Left ventricle myocardium superior (tissue), 1 donor: ENCODE data around the gene ZBTB16. TPM values are rescaled to one million over a fixed set of nuclear protein-coding genes. Genes with fewer than 3 reads are reported as not detected.

Experiments
- ATAC-seq: fragments of 200-7000 bp; cut with Tn5 transposase; one replicate; pipeline ENCODE4 v1.9.1; 2020; ENCODE audit warnings: mild to moderate bottlenecking, moderate library complexity
- DNase-seq: peaks from one replicate; pipeline ENCODE4 v3.0.0-alpha.2; 2020
- intact Hi-C: fragments of 100-400 bp; cut with micrococcal nuclease; formaldehyde crosslinking; loops from one replicate; pipeline ENCODE4 v1.11.0; 2022
- total RNA-seq: library from RNA; stranded (reverse); fragmentation: NEBNext Ultra II Directional; extraction: Animal tissue kit (Norgen Biotek cat#: 25700); gene quantifications from one replicate; pipeline ENCODE4 v1.2.1, GENCODE V29; 2021
- donor health status: DM: no; HTN: yes; CAD: no; lungs with severe emphysema.

The ZBTB16 gene
- total RNA-seq, 1 donor from 2014 or later, result 67.3 TPM

DNA sequence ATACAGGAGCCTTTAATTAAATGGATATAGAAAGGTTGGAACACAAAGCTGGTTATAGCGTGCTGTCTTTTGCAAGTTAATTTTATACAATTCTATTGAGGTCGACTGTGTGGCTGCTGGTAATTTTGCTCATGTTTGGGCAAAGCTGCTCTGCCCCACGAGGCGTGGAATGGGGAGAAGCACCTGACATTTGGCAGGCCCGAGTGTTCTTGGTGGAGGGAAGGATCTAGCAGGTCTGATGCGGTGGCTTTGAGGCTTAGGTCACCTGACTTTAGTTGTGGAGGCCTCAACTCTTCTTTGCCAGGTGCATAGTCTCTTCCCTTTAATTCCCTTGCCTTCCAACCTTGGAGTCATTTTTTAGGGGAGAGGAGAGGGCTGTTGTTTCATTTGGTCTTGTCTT lies 97.3 kb downstream of the ZBTB16 start:
- DNase-seq (no peak), ATAC-seq (no peak)
- intact Hi-C loops, result no loop called here

DNA sequence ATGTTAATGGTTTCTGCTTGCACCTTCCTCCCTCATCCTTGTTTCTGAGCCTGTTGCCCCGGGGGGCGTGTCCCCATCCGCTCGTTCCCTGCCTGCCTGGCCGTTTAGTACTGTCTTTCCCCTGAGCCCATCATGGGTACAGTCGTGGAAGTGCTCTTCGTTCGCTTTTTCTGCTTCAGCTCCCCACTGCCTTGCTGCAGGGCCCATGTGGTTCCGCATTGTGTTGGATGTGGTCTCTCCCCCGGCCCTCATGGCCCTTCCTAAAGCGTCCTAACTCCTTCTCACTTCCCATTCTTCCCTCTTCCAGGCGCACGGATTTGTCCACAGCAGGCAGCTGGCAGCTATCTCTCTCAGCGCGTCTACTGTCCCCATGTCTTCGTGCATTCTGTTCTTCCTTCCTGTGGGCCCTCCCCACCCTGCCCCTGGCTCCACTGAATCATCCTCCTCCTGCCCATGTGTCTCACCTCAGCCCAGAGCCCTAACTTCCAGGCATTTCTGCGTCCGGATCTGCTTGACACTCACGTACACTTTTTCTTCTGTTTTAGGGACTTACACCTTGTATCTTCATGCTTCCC lies 98.1 kb downstream of the ZBTB16 start:
- DNase-seq, result peak; percentile 45
- intact Hi-C loops, result no loop called here
- no peak for ATAC-seq

DNA sequence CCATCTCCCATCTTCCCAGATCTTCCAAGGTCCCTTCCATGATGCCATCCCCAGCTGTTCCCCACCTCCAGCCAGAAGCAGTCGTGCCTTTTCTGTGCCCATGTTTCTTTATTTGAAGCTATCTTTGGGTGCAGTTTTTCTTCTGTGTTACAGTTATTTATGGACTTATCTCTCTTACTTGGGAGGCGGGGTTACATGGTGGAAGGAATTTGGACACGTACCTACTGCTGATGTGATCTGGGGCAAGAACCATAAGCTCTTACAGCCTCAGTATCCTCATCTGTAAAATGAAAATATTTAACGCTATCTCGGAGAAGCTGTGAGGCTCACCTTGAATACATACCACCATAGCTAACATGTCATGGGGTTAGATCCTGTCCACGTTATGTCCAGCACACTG lies 98.9 kb downstream of the ZBTB16 start:
- DNase-seq (no peak), ATAC-seq (no peak)
- intact Hi-C loops, result no loop called here

DNA sequence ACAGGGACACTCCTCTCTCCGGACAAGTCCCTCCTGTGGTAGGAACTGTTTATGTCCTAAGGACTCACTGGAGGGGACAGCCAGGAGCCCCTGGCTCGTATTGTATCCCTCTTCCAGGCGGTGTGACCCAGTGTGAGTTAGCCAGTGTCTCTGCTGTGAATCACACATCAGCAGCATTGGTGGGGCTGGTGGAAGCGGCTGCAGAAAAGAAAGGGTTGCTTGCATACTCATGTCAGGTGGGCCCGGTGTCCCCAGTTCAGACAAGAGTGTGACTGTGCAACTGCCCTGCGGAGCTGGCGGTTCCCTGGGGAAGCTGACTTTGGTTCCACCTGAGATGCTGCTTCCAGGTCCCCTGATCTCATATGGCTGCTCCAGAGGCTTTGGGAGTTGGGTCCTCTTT lies 99.4 kb downstream of the ZBTB16 start:
- no peak for DNase-seq
- intact Hi-C loops, result no loop called here
- ATAC-seq, result no peak

- DNase-seq, result no peak
- no peak for ATAC-seq
- intact Hi-C loops, result no loop called here
Observed at GRCh38 chr11:114159320-114159719, 99.8 kb downstream of the ZBTB16 start.

GRCh38 chr11:114159802-114160632 lies 100.5 kb downstream of the ZBTB16 start:
- DNase-seq (peak; percentile 100), ATAC-seq (peak; percentile 44)
- intact Hi-C loops, result no loop called here

DNA sequence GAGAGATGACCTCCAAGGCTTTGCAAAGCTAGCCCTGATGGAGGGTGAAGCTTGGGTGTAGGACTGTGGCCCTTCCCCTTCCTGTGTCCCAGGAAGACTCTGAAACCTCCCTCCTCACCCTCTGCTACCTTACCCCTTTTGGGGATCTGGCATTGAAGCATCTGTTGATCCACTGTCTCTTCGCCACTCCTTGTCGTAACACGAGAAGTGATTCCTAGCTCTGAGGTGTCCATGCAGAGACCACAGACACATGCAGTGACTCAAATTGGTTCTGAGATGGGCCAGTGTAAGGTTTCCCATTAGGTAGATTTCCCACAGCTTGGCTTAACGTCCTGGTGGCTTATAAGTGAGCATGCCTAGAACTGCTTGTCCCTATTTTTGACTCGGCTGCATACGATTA lies 101.4 kb downstream of the ZBTB16 start:
- DNase-seq, result no peak
- intact Hi-C loops, result no loop called here
- peak; percentile 18 for ATAC-seq

DNA sequence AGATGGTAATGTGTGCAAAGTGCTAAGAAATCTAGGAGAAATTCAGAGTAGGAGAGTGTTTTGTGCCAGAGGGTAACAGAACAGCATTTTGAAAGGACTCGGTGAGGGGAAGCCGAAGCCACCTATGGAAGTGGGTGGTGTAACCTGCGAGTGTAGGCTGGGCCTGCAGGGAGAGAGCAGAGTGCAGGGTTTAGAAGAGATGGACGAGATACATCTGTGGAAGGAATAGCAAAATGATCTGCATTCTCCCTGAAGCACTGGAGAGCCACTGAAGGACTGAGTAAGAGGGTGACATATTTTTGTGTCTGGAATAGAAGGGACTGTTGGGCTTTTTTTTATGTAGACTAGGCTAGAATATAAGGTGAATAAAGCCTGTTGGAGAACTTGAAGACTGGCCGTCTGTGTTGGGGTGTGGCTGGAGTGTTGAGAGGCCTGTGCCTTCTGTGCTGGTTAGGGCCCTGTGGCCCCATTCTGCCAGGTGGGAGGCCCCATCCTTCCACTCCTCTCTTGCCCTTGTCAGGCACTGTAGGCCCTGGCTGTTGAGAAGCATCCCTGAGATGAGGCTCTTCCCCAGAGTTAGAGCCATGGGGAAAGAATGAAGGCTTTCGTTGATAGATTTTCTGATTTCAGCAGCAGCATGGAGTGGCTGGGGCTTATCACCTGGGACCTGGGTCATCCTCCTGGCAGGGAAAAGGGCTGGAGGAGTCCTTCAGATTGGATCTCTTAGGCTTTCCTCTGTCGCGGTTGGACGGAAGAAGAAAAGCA lies 102.2 kb downstream of the ZBTB16 start:
- ATAC-seq, result no peak
- no peak for DNase-seq
- intact Hi-C loops, result no loop called here

- DNase-seq (peak; percentile 83), ATAC-seq (peak; percentile 67)
- intact Hi-C loops, result no loop called here
Observed at GRCh38 chr11:114162719-114163123, 103.2 kb downstream of the ZBTB16 start.

- intact Hi-C loops, result no loop called here
- ATAC-seq, result no peak
- DNase-seq, result peak; percentile 48
Observed at GRCh38 chr11:114163229-114163631, 103.7 kb downstream of the ZBTB16 start.

GRCh38 chr11:114163830-114164401 lies 104.4 kb downstream of the ZBTB16 start:
- peak; percentile 31 for ATAC-seq
- DNase-seq, result no peak
- intact Hi-C loops, result no loop called here

DNA sequence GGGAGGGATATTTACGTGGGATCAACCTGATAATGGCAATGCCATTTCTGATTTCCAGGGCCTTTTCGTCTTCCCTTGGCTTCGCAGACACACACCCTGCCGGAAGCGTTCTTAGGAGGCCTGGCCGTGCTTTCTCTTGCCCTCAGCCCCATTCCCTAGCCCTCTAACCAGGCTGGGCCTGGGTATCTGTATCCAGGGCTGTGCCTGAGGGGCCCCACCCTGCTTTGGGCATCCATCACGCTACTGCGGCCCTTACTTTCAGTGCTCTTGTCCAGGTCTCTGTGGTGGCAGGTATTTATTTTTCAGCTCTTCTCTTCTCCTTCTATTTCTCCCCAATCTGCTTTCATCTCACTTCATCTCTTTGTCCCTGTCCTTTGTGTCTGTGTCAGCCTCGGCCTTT lies 105.0 kb downstream of the ZBTB16 start:
- DNase-seq (no peak), ATAC-seq (no peak)
- intact Hi-C loops, result no loop called here

- ATAC-seq (no peak), DNase-seq (no peak)
- intact Hi-C loops, result no loop called here
Observed at GRCh38 chr11:114165326-114166230, 106.1 kb downstream of the ZBTB16 start.

DNA sequence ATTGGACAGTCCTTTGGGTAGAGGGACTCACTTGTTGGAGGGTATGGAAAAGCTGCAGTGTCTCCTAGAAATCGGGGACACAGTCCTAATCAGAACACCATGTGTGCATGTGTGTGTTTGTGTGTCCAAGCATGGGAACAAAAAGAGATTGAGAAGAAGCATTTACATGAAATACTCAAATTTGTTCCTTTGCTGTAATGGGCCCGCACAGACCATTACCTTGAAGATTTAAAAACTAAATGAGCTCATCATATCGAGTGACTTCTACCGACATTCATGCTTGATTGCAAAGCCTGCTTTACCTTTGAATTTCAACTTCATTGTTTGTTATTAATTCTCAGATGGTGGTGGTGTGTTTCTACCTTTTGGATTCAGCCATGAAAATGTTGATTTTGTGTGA lies 106.9 kb downstream of the ZBTB16 start:
- ATAC-seq (no peak), DNase-seq (no peak)
- intact Hi-C loops, result no loop called here

DNA sequence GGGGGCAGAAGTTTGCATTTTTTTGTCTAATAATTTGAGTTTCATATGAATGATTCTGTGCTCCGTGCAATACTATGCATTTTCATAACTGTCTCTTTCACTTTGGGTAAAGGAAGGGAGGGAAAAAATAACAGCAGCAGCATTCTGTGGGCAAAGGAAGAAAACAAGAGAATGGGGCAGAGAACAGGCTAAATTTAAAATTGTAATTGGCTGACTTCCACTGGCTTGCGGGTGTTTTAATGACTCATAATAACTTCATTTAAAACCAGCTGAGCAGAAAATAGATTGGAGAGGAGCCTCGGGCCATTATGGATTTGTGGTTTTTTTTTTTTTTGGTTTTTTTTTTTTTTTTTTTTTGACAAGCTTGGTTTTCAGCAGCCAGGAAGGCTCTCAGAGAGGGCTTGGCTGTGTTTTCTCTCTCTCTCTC lies 107.4 kb downstream of the ZBTB16 start:
- no peak for DNase-seq
- ATAC-seq, result peak; percentile 8
- intact Hi-C loops, result no loop called here

DNA sequence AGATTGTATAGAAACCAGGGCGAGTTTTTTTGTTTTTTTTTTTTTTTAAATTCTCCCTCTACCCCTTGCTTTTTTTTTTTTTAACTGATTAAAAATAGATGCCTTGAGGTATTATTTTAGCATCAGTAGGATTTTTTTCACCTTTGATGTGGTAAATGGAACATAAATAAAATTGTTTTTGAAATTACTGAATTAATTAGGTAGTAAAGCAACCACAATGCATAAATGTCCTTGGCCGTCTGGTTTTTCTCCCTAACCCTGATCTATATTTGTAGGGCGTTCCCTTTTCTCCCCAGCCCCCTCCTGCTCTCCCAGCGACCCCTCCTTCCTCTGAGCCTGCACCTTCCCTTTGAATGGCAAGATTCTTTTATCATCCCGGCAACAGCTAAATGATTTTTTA lies 107.8 kb downstream of the ZBTB16 start:
- intact Hi-C loops, result no loop called here
- DNase-seq, result no peak
- no peak for ATAC-seq

GRCh38 chr11:114167771-114168448 lies 108.4 kb downstream of the ZBTB16 start:
- ATAC-seq (no peak), DNase-seq (no peak)
- intact Hi-C loops, result no loop called here

- DNase-seq (no peak), ATAC-seq (no peak)
- intact Hi-C loops, result no loop called here
Observed at GRCh38 chr11:114168691-114169090, 109.2 kb downstream of the ZBTB16 start.
